ENCODE data around the gene ATP6V1G3.

Gene ATP6V1G3

DNA sequence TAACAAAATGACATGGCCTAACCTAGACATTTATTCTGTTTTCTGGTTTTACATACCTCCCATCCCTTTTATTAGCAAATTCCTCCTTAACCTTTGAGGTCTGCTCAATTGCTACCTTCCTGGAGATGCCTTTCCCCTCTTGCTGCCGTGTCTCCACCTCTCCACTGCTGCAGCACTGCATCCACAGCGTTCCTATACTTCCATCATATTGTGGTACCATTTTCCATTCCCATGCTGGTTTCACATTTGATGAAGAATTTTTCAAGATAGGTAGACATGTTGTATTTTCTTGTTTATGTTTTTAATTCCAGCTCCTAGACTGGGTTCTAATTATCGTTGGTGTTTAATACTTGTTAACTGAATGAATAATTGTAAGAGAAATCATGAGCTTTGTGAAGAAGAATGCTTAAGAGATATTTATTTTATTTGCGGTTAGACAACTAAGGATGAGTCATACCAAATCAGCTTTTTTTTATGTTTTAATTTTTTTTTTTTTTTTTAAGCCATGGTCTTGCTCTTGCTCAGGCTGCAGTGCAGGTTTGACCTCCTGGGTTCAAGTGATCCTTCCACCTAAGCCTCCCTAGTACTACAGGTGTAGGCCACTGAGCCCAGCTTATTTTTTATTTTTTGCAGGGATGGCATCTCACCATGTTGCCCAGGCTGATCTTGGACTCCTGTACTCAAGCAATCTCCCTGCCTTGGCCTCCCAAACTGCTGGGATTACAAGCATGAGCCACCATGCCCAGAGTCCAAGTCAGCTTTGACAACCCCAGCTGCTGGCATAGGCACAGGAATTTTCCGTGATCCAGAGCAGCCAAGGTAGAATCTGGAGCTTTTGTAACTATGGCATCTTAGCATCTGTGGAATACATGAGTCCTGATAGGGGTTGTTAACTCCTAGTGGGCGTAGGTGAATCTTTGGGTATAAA, 44.0 kb downstream of the ATP6V1G3 start:
- H3K27ac ChIP-seq (ENCODE audit: low read depth, low read length, severe bottlenecking), result no peak overlapping the region
- no peaks in the 10 kb centered on the region for H3K9me3 ChIP-seq (ENCODE audit: control insufficient read depth, low read length)
- WGBS, 2 experiments (ENCODE audit: insufficient coverage in 2 of 2), result 61 to 85% methylated on average over 2 to 3 of the region's 6 CpGs
- H3K36me3 ChIP-seq (ENCODE audit: control insufficient read depth, insufficient read depth, low read length), result no peaks in the 10 kb centered on the region
- H3K4me3 ChIP-seq (ENCODE audit: extremely low read depth, insufficient read depth, low read length, poor library complexity, severe bottlenecking), result no peak overlapping the region
- no peaks in the 10 kb centered on the region for H3K4me1 ChIP-seq (ENCODE audit: control insufficient read depth, insufficient read depth, low read length, poor library complexity, severe bottlenecking)

GRCh38 chr1:198495631-198496030, 44.8 kb downstream of the ATP6V1G3 start:
- H3K27ac ChIP-seq (ENCODE audit: low read depth, low read length, severe bottlenecking), result no peak overlapping the region
- no peak overlapping the region for H3K4me3 ChIP-seq (ENCODE audit: extremely low read depth, insufficient read depth, low read length, poor library complexity, severe bottlenecking)
- peaks cover 6% of the 10 kb centered on the region for H3K4me1 ChIP-seq (ENCODE audit: control insufficient read depth, insufficient read depth, low read length, poor library complexity, severe bottlenecking)
- H3K9me3 ChIP-seq (ENCODE audit: control insufficient read depth, low read length), result no peaks in the 10 kb centered on the region
- H3K36me3 ChIP-seq (ENCODE audit: control insufficient read depth, insufficient read depth, low read length), result no peaks in the 10 kb centered on the region
- WGBS, 2 experiments (ENCODE audit: insufficient coverage in 2 of 2), result 77 to 95% methylated on average over 2 of the region's 3 CpGs

- peaks cover 6% of the 10 kb centered on the region for H3K4me1 ChIP-seq (ENCODE audit: control insufficient read depth, insufficient read depth, low read length, poor library complexity, severe bottlenecking)
- no peak overlapping the region for H3K27ac ChIP-seq (ENCODE audit: low read depth, low read length, severe bottlenecking)
- H3K36me3 ChIP-seq (ENCODE audit: control insufficient read depth, insufficient read depth, low read length), result no peaks in the 10 kb centered on the region
- no peak overlapping the region for H3K4me3 ChIP-seq (ENCODE audit: extremely low read depth, insufficient read depth, low read length, poor library complexity, severe bottlenecking)
- H3K9me3 ChIP-seq (ENCODE audit: control insufficient read depth, low read length), result no peaks in the 10 kb centered on the region
- WGBS, 2 experiments (ENCODE audit: insufficient coverage in 2 of 2), result 88 to 93% methylated on average over 11 to 13 of the region's 13 CpGs
Measured at GRCh38 chr1:198494658-198495103, 45.8 kb downstream of the ATP6V1G3 start.

DNA sequence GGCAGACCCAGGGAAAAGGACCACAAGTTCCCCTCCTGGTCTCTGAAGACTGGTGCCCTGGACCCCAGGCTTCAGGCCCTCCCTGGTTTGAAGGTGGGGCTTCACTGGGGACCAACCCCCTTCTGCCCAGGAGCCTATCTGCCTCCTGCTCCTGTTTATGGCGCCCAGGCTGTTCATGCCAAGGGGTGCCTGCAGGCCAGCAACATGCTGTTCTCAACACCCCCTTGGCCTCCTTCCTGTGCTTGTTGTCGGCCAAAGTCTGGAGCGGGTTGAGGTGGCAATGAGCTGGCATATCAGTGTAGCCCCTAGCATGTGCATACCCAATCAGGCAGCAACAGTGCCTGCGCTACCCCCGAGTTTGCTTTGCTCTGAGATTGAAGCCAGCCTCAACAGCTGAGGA, 46.3 kb downstream of the ATP6V1G3 start:
- no peaks in the 10 kb centered on the region for H3K9me3 ChIP-seq (ENCODE audit: control insufficient read depth, low read length)
- no peak overlapping the region for H3K27ac ChIP-seq (ENCODE audit: low read depth, low read length, severe bottlenecking)
- no peak overlapping the region for H3K4me3 ChIP-seq (ENCODE audit: extremely low read depth, insufficient read depth, low read length, poor library complexity, severe bottlenecking)
- WGBS, 2 experiments (ENCODE audit: insufficient coverage in 2 of 2), result 93 to 96% methylated on average over 3 to 5 of the region's 5 CpGs
- H3K36me3 ChIP-seq (ENCODE audit: control insufficient read depth, insufficient read depth, low read length), result no peaks in the 10 kb centered on the region
- H3K4me1 ChIP-seq (ENCODE audit: control insufficient read depth, insufficient read depth, low read length, poor library complexity, severe bottlenecking), result peaks cover 6% of the 10 kb centered on the region

- Histone ChIP-seq H3K4me1 (ENCODE audit: control insufficient read depth, insufficient read depth, low read length, poor library complexity, severe bottlenecking) (peaks cover 6% of the 10 kb centered on the region), H3K4me3 (ENCODE audit: extremely low read depth, insufficient read depth, low read length, poor library complexity, severe bottlenecking) (no peak overlapping the region), H3K9me3 (ENCODE audit: control insufficient read depth, low read length) (no peaks in the 10 kb centered on the region), H3K36me3 (ENCODE audit: control insufficient read depth, insufficient read depth, low read length) (no peaks in the 10 kb centered on the region), H3K27ac (ENCODE audit: low read depth, low read length, severe bottlenecking) (no peak overlapping the region)
- WGBS, 2 experiments (ENCODE audit: insufficient coverage in 2 of 2), result 93 to 100% methylated on average over 5 to 10 of the region's 10 CpGs
Measured at GRCh38 chr1:198493329-198493728, 47.2 kb downstream of the ATP6V1G3 start.

- H3K4me1 ChIP-seq (ENCODE audit: control insufficient read depth, insufficient read depth, low read length, poor library complexity, severe bottlenecking), result peaks cover 6% of the 10 kb centered on the region
- H3K27ac ChIP-seq (ENCODE audit: low read depth, low read length, severe bottlenecking), result no peak overlapping the region
- no peaks in the 10 kb centered on the region for H3K36me3 ChIP-seq (ENCODE audit: control insufficient read depth, insufficient read depth, low read length)
- no peaks in the 10 kb centered on the region for H3K9me3 ChIP-seq (ENCODE audit: control insufficient read depth, low read length)
- 100% methylated on average over 1 of the region's 1 CpG; no CpG with 5 or more reads in 1 of the 2 experiments for WGBS, 2 experiments (ENCODE audit: insufficient coverage in 2 of 2)
- no peak overlapping the region for H3K4me3 ChIP-seq (ENCODE audit: extremely low read depth, insufficient read depth, low read length, poor library complexity, severe bottlenecking)
Measured at GRCh38 chr1:198492872-198493271, 47.6 kb downstream of the ATP6V1G3 start.

GRCh38 chr1:198491596-198491995, 48.9 kb downstream of the ATP6V1G3 start:
- Histone ChIP-seq H3K36me3 (ENCODE audit: control insufficient read depth, insufficient read depth, low read length) (no peaks in the 10 kb centered on the region), H3K27ac (ENCODE audit: low read depth, low read length, severe bottlenecking) (peak overlapping the region; percentile 58), H3K4me1 (ENCODE audit: control insufficient read depth, insufficient read depth, low read length, poor library complexity, severe bottlenecking) (peaks cover 6% of the 10 kb centered on the region), H3K4me3 (ENCODE audit: extremely low read depth, insufficient read depth, low read length, poor library complexity, severe bottlenecking) (no peak overlapping the region), H3K9me3 (ENCODE audit: control insufficient read depth, low read length) (no peaks in the 10 kb centered on the region)
- WGBS, 2 experiments (ENCODE audit: insufficient coverage in 2 of 2), result 93 to 100% methylated on average over 1 to 3 of the region's 3 CpGs

GRCh38 chr1:198491028-198491427, 49.5 kb downstream of the ATP6V1G3 start:
- no peak overlapping the region for H3K4me3 ChIP-seq (ENCODE audit: extremely low read depth, insufficient read depth, low read length, poor library complexity, severe bottlenecking)
- WGBS, 2 experiments (ENCODE audit: insufficient coverage in 2 of 2), result 86% methylated on average over 4 of the region's 6 CpGs

GRCh38 chr1:198490224-198490623, 50.3 kb downstream of the ATP6V1G3 start:
- Histone ChIP-seq H3K27ac (ENCODE audit: low read depth, low read length, severe bottlenecking) (no peak overlapping the region), H3K9me3 (ENCODE audit: control insufficient read depth, low read length) (no peaks in the 10 kb centered on the region), H3K4me3 (ENCODE audit: extremely low read depth, insufficient read depth, low read length, poor library complexity, severe bottlenecking) (no peak overlapping the region), H3K36me3 (ENCODE audit: control insufficient read depth, insufficient read depth, low read length) (no peaks in the 10 kb centered on the region), H3K4me1 (ENCODE audit: control insufficient read depth, insufficient read depth, low read length, poor library complexity, severe bottlenecking) (peaks cover 6% of the 10 kb centered on the region)
- no CpG with 5 or more reads among the region's 1 CpG for WGBS, 2 experiments (ENCODE audit: insufficient coverage in 2 of 2)

More at GRCh38 chr1:198491028-198491427, 49.5 kb downstream of the ATP6V1G3 start:
- peaks cover 6% of the 10 kb centered on the region for H3K4me1 ChIP-seq (ENCODE audit: control insufficient read depth, insufficient read depth, low read length, poor library complexity, severe bottlenecking)
- H3K9me3 ChIP-seq (ENCODE audit: control insufficient read depth, low read length), result no peaks in the 10 kb centered on the region
- no peaks in the 10 kb centered on the region for H3K36me3 ChIP-seq (ENCODE audit: control insufficient read depth, insufficient read depth, low read length)
- peak overlapping the region; percentile 58 for H3K27ac ChIP-seq (ENCODE audit: low read depth, low read length, severe bottlenecking)

DNA sequence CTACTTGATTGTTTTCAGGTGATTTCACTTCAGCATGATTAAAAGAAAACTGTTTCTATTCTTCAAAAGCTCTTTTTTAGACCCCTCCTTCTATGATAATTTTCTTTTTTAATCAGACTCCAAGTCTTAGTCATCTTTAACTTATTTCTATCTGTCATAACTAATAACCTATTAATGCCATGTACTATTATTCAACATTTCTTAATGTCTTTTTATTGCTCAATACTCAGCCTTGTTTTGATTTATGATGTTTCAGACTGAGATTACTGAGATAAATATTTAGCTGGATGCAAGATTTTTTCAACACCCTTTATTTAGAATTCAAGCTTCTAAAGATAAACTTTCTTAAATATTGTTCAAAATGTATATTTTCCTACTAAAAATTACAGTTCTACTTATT, 53.6 kb downstream of the ATP6V1G3 start:
- H3K4me1 ChIP-seq (ENCODE audit: control insufficient read depth, insufficient read depth, low read length, poor library complexity, severe bottlenecking), result peaks cover 6% of the 10 kb centered on the region
- no peaks in the 10 kb centered on the region for H3K9me3 ChIP-seq (ENCODE audit: control insufficient read depth, low read length)
- no peak overlapping the region for H3K27ac ChIP-seq (ENCODE audit: low read depth, low read length, severe bottlenecking)
- H3K36me3 ChIP-seq (ENCODE audit: control insufficient read depth, insufficient read depth, low read length), result no peaks in the 10 kb centered on the region
- no peak overlapping the region for H3K4me3 ChIP-seq (ENCODE audit: extremely low read depth, insufficient read depth, low read length, poor library complexity, severe bottlenecking)

GRCh38 chr1:198483645-198484044, 56.8 kb downstream of the ATP6V1G3 start:
- Histone ChIP-seq H3K27ac (ENCODE audit: low read depth, low read length, severe bottlenecking) (no peak overlapping the region), H3K36me3 (ENCODE audit: control insufficient read depth, insufficient read depth, low read length) (no peaks in the 10 kb centered on the region), H3K9me3 (ENCODE audit: control insufficient read depth, low read length) (no peaks in the 10 kb centered on the region), H3K4me3 (ENCODE audit: extremely low read depth, insufficient read depth, low read length, poor library complexity, severe bottlenecking) (no peak overlapping the region), H3K4me1 (ENCODE audit: control insufficient read depth, insufficient read depth, low read length, poor library complexity, severe bottlenecking) (no peaks in the 10 kb centered on the region)

Data from mesodermal cell (in vitro differentiated cells).